Measurements from ENCODE around the gene FAM135A. TPM values are rescaled to one million over a fixed set of nuclear protein-coding genes. Genes with fewer than 3 reads are reported as not detected.

Gene FAM135A
- total and polyA plus RNA-seq, 12 donors, result 6.8 to 33.9 (median 13.7) TPM

- 27 to 42% (median 32%) methylated on average over 1 of the region's 1 CpG for WGBS, 4 donors
- Histone ChIP-seq H3K4me1 (replicated peaks in 1 of 2) (no peaks in the 10 kb centered on the region), H3K27ac (no peak overlapping the region), H3K36me3 (replicated peaks in 1 of 2) (no peaks in the 10 kb centered on the region), H3K27me3 (no peaks in the 10 kb centered on the region), H3K4me3 (no peak overlapping the region), H3K9me3 (replicated peaks in 1 of 3) (no peaks in the 10 kb centered on the region)
- DNase-seq, result no peak
- TF ChIP-seq POLR2A (IDR thresholded peaks at IDR 0.05), result no peak
- TF ChIP-seq, protein P1, sequence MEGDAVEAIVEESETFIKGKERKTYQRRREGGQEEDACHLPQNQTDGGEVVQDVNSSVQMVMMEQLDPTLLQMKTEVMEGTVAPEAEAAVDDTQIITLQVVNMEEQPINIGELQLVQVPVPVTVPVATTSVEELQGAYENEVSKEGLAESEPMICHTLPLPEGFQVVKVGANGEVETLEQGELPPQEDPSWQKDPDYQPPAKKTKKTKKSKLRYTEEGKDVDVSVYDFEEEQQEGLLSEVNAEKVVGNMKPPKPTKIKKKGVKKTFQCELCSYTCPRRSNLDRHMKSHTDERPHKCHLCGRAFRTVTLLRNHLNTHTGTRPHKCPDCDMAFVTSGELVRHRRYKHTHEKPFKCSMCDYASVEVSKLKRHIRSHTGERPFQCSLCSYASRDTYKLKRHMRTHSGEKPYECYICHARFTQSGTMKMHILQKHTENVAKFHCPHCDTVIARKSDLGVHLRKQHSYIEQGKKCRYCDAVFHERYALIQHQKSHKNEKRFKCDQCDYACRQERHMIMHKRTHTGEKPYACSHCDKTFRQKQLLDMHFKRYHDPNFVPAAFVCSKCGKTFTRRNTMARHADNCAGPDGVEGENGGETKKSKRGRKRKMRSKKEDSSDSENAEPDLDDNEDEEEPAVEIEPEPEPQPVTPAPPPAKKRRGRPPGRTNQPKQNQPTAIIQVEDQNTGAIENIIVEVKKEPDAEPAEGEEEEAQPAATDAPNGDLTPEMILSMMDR (IDR thresholded peaks at IDR 0.05), result no peak
- intact Hi-C loops (cut with DNase I), result no loop called here
Measured at GRCh38 chr6:70376628-70377027, 36.7 kb upstream of the FAM135A start.

GRCh38 chr6:70377372-70377771 is 35.9 kb upstream of the FAM135A start:
- no peaks in the 10 kb centered on the region for H3K9me3 ChIP-seq (replicated peaks in 1 of 3)
- DNase-seq, result no peak
- H3K4me3 ChIP-seq, result no peak overlapping the region
- TF ChIP-seq, protein P1 (IDR thresholded peaks at IDR 0.05), result no peak
- TF ChIP-seq POLR2A (IDR thresholded peaks at IDR 0.05), result no peak
- no peaks in the 10 kb centered on the region for H3K4me1 ChIP-seq (replicated peaks in 1 of 2)
- no peaks in the 10 kb centered on the region for H3K36me3 ChIP-seq (replicated peaks in 1 of 2)
- H3K27me3 ChIP-seq, result no peaks in the 10 kb centered on the region
- H3K27ac ChIP-seq, result no peak overlapping the region
- intact Hi-C loops (cut with DNase I), result no loop called here
- 56 to 71% (median 58%) methylated on average over 2 to 3 of the region's 3 CpGs for WGBS, 4 donors

- TF ChIP-seq, protein P1 (IDR thresholded peaks at IDR 0.05), result no peak
- no peak for TF ChIP-seq POLR2A (IDR thresholded peaks at IDR 0.05)
- 74 to 84% (median 81%) methylated on average over 4 of the region's 4 CpGs for WGBS, 4 donors
- H3K27me3 ChIP-seq, result no peaks in the 10 kb centered on the region
- no peak overlapping the region for H3K4me3 ChIP-seq
- no peaks in the 10 kb centered on the region for H3K9me3 ChIP-seq (replicated peaks in 1 of 3)
- DNase-seq, result no peak
- intact Hi-C loops (cut with DNase I), result no loop called here
- no peaks in the 10 kb centered on the region for H3K4me1 ChIP-seq (replicated peaks in 1 of 2)
- no peaks in the 10 kb centered on the region for H3K36me3 ChIP-seq (replicated peaks in 1 of 2)
- H3K27ac ChIP-seq, result no peak overlapping the region
Measured at GRCh38 chr6:70379473-70380013, 33.8 kb upstream of the FAM135A start.

DNA sequence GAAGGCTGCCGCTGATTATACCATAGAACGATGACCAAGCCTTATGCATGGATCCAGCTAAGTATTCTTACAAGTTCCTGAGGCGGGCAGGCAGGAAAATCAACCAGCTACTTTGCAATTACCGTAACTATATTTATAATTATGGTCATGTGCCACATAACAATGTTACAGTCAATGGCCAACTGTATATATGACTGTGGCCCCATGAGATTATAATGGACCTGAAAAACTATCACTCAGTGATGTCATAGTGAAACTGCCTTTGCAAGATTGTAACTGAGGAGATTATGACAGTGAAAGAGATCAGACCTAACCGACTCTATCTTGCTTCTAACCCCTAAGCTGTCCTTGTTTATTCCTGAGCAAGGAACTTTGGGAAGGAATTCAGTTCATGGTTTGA is 33.1 kb upstream of the FAM135A start:
- no peak for TF ChIP-seq POLR2A (IDR thresholded peaks at IDR 0.05)
- TF ChIP-seq, protein P1 (IDR thresholded peaks at IDR 0.05), result no peak
- Histone ChIP-seq H3K36me3 (replicated peaks in 1 of 2) (no peaks in the 10 kb centered on the region), H3K27me3 (no peaks in the 10 kb centered on the region), H3K4me3 (no peak overlapping the region), H3K27ac (no peak overlapping the region), H3K9me3 (replicated peaks in 1 of 3) (no peaks in the 10 kb centered on the region), H3K4me1 (replicated peaks in 1 of 2) (no peaks in the 10 kb centered on the region)
- intact Hi-C loops (cut with DNase I), result no loop called here
- DNase-seq, result no peak
- WGBS, 4 donors, result 91 to 96% (median 94%) methylated on average over 5 of the region's 5 CpGs
